Ovary (tissue), 9 donors: ENCODE data around the gene DIP2C. TPM values are rescaled to one million over a fixed set of nuclear protein-coding genes. Genes with fewer than 3 reads are reported as not detected.
"Not testable (repeated sequence)": the region's sequence is repeated elsewhere in the genome, so short reads cannot be mapped to it uniquely, and the experiment has no call there.

ENCODE experiments used
- DNase-seq, 5 donors: peaks; one replicate each; pipeline ENCODE4 v3.0.0-alpha.2; 2019 to 2020
- H3K27ac ChIP-seq, 2 donors: fragments of 200-600 bp; one replicate each; pipeline versions ENCODE4 v1.5.1 to v1.8.0; 2019 to 2022
- H3K27me3 ChIP-seq: fragments of 200-600 bp; one replicate; pipeline ENCODE4 v1.8.0; 2022
- H3K36me3 ChIP-seq: fragments of 200-600 bp; sonication (generic); one replicate; pipeline ENCODE4 v1.5.1; 2019
- H3K4me1 ChIP-seq: one replicate; pipeline ENCODE4 v1.8.1; 2013; ENCODE audit warnings: mild to moderate bottlenecking, moderate library complexity; ENCODE audit not compliant: insufficient read depth
- H3K4me3 ChIP-seq: fragments of 200-600 bp; sonication (generic); one replicate; pipeline ENCODE4 v1.5.1; 2017
- H3K9me3 ChIP-seq, 2 donors: fragments of 200-600 bp in 1 of 2; sonication (generic) in 1 of 2; one replicate each; pipeline versions ENCODE4 v1.5.1 to v1.8.1; 2013 to 2019; ENCODE audit warnings: mild to moderate bottlenecking in 1 of 2, moderate library complexity in 1 of 2
- EP300 ChIP-seq: sonication (generic); formaldehyde crosslinking; IDR thresholded peaks from one replicate; pipeline ENCODE4 v1.6.1; 2017; ENCODE audit warnings: antibody characterized with exemption
- POLR2A ChIP-seq: fragments of 450-650 bp; IDR thresholded peaks from one replicate; pipeline ENCODE4 v1.6.1; 2017; ENCODE audit warnings: antibody characterized with exemption, mild to moderate bottlenecking, moderate library complexity
- WGBS, 3 donors: extraction: QIAGEN DNeasy Blood & Tissue Kit in 1 of 3; methylation state at CpG; one replicate each; pipeline versions ENCODE4 v1.1.5 to v1.1.7; 2013 to 2017; 5-methylcytosine and 5-hydroxymethylcytosine counted together
- intact Hi-C, 4 donors: fragments of 100-400 bp; cut with DNase I; formaldehyde crosslinking; loops; one replicate each; pipeline versions ENCODE4 v1.11.0 to v1.15.1; 2022 to 2023
- polyA plus RNA-seq, 2 donors: library from polyadenylated mRNA; stranded (reverse); fragments of 200-250 nt in 1 of 2; fragments of 350-450 nt in 1 of 2; fragmentation: Illumina TruSeq in 1 of 2; extraction: RNeasy Lipid Tissue Mini Kit (QIAGEN cat#74804) in 1 of 2; gene quantifications; one replicate each; pipeline ENCODE4 v1.2.3, GENCODE V29; 2013 to 2014
- total RNA-seq, 7 donors: library from RNA; depleted of rRNA in 2 of 7; stranded (reverse); fragments of >200 nt in 2 of 7; fragmentation: NEBNext Ultra II Directional in 3 of 7; extraction: Animal tissue kit (Norgen Biotek cat#: 25700) in 3 of 7; gene quantifications; one replicate each; pipeline versions ENCODE4 v1.1.0 to v1.2.4, GENCODE V29; 2016 to 2023
- TF ChIP-seq, protein P1 (sequence below), 3 donors: fragments of 450-650 bp in 2 of 3; fragments of 200-600 bp in 1 of 3; IDR thresholded peaks; one replicate each; pipeline versions ENCODE4 v1.5.1 to v1.8.0; 2016 to 2022; ENCODE audit warnings: antibody characterized with exemption in 3 of 3, mild to moderate bottlenecking in 1 of 3
- donor health status: DM: no; HTN: no; CAD: no; lungs with moderate emphysema.
- donor health status: DM: no; HTN: no; CAD: no.
- donor health status: Bipolar disorder and iron deficiency.
- donor health status: DM: yes; HTN: yes; CAD: no.
- donor health status: DM: no; HTN: no; CAD: no.
- donor health status: DM: yes; HTN: yes; CAD: no.

Gene DIP2C
- total and polyA plus RNA-seq, 9 donors, result 10.1 to 29.4 (median 22.2) TPM

DNA sequence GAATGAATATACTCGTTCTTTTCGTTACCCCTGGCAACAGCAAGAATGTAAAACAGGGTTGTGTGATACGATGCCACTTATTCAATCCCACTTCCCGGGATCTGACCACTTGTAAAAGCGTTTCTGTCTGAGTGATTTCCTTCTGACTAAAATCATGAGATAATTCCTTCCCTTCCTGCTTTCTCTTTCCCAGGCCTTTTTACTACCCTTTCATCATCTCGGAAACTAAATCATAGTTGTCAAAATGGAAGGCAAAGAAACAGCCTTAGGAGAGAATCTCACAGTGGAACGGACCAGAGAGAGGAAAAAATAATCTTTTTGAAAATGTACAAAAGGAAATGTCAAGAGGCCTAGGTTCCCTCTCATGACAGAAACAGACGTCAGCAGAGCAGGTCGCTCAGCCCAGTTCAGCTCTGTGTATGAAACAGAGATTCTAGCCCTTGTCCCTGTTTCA is 29.8 kb downstream of the DIP2C start:
- H3K4me1 ChIP-seq, result peaks cover 13% of the 10 kb centered on the region
- TF ChIP-seq POLR2A (no peak), EP300 (no peak)
- TF ChIP-seq, protein P1, sequence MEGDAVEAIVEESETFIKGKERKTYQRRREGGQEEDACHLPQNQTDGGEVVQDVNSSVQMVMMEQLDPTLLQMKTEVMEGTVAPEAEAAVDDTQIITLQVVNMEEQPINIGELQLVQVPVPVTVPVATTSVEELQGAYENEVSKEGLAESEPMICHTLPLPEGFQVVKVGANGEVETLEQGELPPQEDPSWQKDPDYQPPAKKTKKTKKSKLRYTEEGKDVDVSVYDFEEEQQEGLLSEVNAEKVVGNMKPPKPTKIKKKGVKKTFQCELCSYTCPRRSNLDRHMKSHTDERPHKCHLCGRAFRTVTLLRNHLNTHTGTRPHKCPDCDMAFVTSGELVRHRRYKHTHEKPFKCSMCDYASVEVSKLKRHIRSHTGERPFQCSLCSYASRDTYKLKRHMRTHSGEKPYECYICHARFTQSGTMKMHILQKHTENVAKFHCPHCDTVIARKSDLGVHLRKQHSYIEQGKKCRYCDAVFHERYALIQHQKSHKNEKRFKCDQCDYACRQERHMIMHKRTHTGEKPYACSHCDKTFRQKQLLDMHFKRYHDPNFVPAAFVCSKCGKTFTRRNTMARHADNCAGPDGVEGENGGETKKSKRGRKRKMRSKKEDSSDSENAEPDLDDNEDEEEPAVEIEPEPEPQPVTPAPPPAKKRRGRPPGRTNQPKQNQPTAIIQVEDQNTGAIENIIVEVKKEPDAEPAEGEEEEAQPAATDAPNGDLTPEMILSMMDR (IDR thresholded peaks at IDR 0.05), result no peak
- no peaks in the 10 kb centered on the region for H3K36me3 ChIP-seq
- no peaks in the 10 kb centered on the region for H3K9me3 ChIP-seq
- peak in 1 of 5 donors; percentile 19 for DNase-seq
- WGBS, 3 donors, result 12 to 14% (median 13%) methylated on average over 9 of the region's 9 CpGs
- no peak overlapping the region for H3K4me3 ChIP-seq
- H3K27ac ChIP-seq, result no peak overlapping the region
- intact Hi-C loops, result no loop called here
- no peaks in the 10 kb centered on the region for H3K27me3 ChIP-seq

DNA sequence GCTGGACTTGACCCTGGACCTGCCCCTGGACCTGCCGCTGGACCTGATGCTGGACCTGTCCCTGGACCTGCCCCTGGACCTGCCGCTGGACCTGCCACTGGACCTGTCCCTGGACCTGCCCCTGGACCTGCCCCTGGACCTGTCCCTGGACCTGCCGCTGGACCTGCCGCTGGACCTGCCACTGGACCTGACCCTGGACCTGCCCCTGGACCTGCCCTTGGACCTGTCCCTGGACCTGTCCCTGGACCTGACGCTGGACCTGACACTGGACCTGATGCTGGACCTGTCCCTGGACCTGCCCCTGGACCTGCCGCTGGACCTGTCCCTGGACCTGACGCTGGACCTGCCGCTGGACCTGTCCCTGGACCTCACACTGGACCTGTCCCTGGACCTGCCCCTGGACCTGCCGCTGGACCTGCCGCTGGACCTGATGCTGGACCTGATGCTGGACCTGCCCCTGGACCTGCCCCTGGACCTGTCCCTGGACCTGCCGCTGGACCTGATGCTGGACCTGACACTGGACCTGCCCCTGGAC is 31.6 kb downstream of the DIP2C start:
- H3K9me3 ChIP-seq, H3K4me3 ChIP-seq, intact Hi-C loops, H3K27ac ChIP-seq, H3K36me3 ChIP-seq, H3K27me3 ChIP-seq: not testable (repeated sequence)
- H3K4me1 ChIP-seq, result peaks cover 13% of the 10 kb centered on the region
- WGBS, 3 donors, result 92 to 98% (median 96%) methylated on average over 9 to 11 of the region's 11 CpGs
- peak in 1 of 5 donors; percentile 34 for DNase-seq

DNA sequence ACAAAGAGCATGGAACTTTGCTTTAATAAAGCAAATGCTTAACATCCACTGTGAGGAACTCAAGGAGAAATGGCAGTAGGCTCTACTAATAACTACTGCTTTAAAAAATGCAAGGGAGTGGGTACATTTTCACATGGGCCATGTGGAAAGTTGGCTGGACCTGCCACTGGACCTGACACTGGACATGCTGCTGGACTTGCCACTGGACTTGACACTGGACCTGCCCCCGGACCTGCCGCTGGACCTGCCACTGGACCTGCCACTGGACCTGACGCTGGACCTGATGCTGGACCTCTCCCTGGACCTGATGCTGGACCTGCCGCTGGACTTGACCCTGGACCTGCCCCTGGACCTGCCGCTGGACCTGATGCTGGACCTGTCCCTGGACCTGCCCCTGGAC is 32.6 kb downstream of the DIP2C start:
- intact Hi-C loops, result no loop called here

DNA sequence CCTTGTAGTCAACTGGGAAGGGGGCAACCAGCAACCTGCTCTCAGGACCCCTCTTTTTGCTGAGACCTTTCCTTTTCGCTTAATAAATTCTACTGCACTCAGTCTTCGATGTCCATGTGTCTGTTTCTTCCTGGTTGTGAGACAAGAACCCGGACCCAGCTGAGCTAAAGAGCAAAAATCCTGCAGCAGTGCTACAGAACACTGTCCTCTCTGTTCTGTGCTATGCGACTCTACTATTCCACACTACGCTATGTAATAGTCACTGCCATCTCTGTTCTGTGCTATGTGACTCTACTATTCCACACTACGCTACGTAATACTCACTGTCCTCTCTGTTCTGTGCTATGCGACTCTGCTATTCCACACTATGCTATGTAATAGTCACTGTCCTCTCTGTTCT is 34.3 kb downstream of the DIP2C start:
- Histone ChIP-seq H3K4me1 (peaks cover 13% of the 10 kb centered on the region), H3K36me3 (no peaks in the 10 kb centered on the region), H3K9me3 (no peaks in the 10 kb centered on the region), H3K4me3 (no peak overlapping the region), H3K27me3 (no peaks in the 10 kb centered on the region), H3K27ac (no peak overlapping the region)
- TF ChIP-seq EP300 (no peak), POLR2A (no peak)
- TF ChIP-seq, protein P1 (IDR thresholded peaks at IDR 0.05), result no peak
- 95 to 96% (median 95%) methylated on average over 8 of the region's 8 CpGs for WGBS, 3 donors
- intact Hi-C loops, result no loop called here
- no peak for DNase-seq

More for the DNA sequence above, 32.6 kb downstream of the DIP2C start:
- TF ChIP-seq EP300 (no peak), POLR2A (no peak)
- TF ChIP-seq, protein P1 (IDR thresholded peaks at IDR 0.05), result no peak
- WGBS, 3 donors, result 67 to 73% (median 67%) methylated on average over 3 to 4 of the region's 5 CpGs
- peak in 1 of 5 donors; percentile 6 for DNase-seq
- H3K4me1 ChIP-seq, result peaks cover 10% of the 10 kb centered on the region
- H3K36me3 ChIP-seq, result no peaks in the 10 kb centered on the region
- H3K27ac ChIP-seq, result no peak overlapping the region
- H3K27me3 ChIP-seq, result no peaks in the 10 kb centered on the region
- no peak overlapping the region for H3K4me3 ChIP-seq
- no peaks in the 10 kb centered on the region for H3K9me3 ChIP-seq

DNA sequence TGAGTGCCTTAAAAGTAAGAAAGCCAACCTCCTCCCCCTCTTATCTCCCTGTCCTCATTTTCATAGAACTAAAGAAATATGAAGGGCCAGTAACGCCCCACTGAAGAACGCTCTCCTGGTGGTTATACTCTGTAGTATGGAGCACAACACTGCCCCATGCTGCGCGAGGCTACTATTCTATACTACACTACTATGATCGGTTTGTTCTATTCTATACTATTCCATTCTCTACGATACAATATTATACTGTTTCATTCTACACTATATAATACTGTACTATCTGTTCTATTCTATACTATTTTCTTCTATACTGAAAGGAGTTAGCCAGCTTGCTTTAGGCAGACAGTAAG is 34.8 kb downstream of the DIP2C start:
- 80 to 84% (median 81%) methylated on average over 6 of the region's 6 CpGs for WGBS, 3 donors
- Histone ChIP-seq H3K27me3 (no peaks in the 10 kb centered on the region), H3K4me1 (peaks cover 18% of the 10 kb centered on the region), H3K4me3 (no peak overlapping the region), H3K36me3 (no peaks in the 10 kb centered on the region), H3K27ac (no peak overlapping the region), H3K9me3 (no peaks in the 10 kb centered on the region)
- TF ChIP-seq EP300 (no peak), POLR2A (no peak)
- TF ChIP-seq, protein P1 (IDR thresholded peaks at IDR 0.05), result no peak
- DNase-seq, result no peak
- intact Hi-C loops, result no loop called here
